ENCODE data around the gene AFMID. TPM values are rescaled to one million over a fixed set of nuclear protein-coding genes. Genes with fewer than 3 reads are reported as not detected.

The AFMID gene
- total and polyA plus RNA-seq, 2 experiments from 2014 or later: 23.6 to 85.8 TPM

- TF ChIP-seq CTCF (IDR thresholded peaks at IDR 0.05; ENCODE audit: low read depth, low read length): no peak
- no peak overlapping the region for H3K27ac ChIP-seq
- no peak for DNase-seq (ENCODE audit: low read depth in 1 of 2, low spot score in 1 of 2)
- H3K27me3 ChIP-seq: no peaks in the 10 kb centered on the region
- peak overlapping the region; percentile 47 for H3K4me3 ChIP-seq
- no peaks in the 10 kb centered on the region for H3K36me3 ChIP-seq
- H3K9me3 ChIP-seq (ENCODE audit: low read depth): no peaks in the 10 kb centered on the region
- H3K4me1 ChIP-seq (ENCODE audit: low read depth): peaks cover 6% of the 10 kb centered on the region
These were observed 1.0 kb upstream of the AFMID start for GRCh38 chr17:78185981-78186691.

GRCh38 chr17:78196716-78197115 lies 9.6 kb downstream of the AFMID start:
- no peak for TF ChIP-seq CTCF (IDR thresholded peaks at IDR 0.05; ENCODE audit: low read depth, low read length)
- H3K4me3 ChIP-seq: no peak overlapping the region
- no peak overlapping the region for H3K27ac ChIP-seq
- H3K4me1 ChIP-seq (ENCODE audit: low read depth): no peaks in the 10 kb centered on the region
- DNase-seq (ENCODE audit: low read depth in 1 of 2, low spot score in 1 of 2): no peak
- H3K9me3 ChIP-seq (ENCODE audit: low read depth): no peaks in the 10 kb centered on the region
- H3K36me3 ChIP-seq: peaks cover 7% of the 10 kb centered on the region
- H3K27me3 ChIP-seq: no peaks in the 10 kb centered on the region

GRCh38 chr17:78197147-78197832 lies 10.1 kb downstream of the AFMID start:
- H3K27me3 ChIP-seq: no peaks in the 10 kb centered on the region
- no peak for DNase-seq (ENCODE audit: low read depth in 1 of 2, low spot score in 1 of 2)
- H3K4me1 ChIP-seq (ENCODE audit: low read depth): no peaks in the 10 kb centered on the region
- no peaks in the 10 kb centered on the region for H3K9me3 ChIP-seq (ENCODE audit: low read depth)
- no peak overlapping the region for H3K27ac ChIP-seq
- no peak for TF ChIP-seq CTCF (IDR thresholded peaks at IDR 0.05; ENCODE audit: low read depth, low read length)
- peaks cover 7% of the 10 kb centered on the region for H3K36me3 ChIP-seq
- no peak overlapping the region for H3K4me3 ChIP-seq

- Histone ChIP-seq H3K27ac (no peak overlapping the region), H3K4me3 (no peak overlapping the region), H3K27me3 (no peaks in the 10 kb centered on the region), H3K9me3 (ENCODE audit: low read depth) (no peaks in the 10 kb centered on the region), H3K4me1 (ENCODE audit: low read depth) (no peaks in the 10 kb centered on the region), H3K36me3 (peaks cover 4% of the 10 kb centered on the region)
- TF ChIP-seq CTCF (IDR thresholded peaks at IDR 0.05; ENCODE audit: low read depth, low read length): no peak
- DNase-seq (ENCODE audit: low read depth in 1 of 2, low spot score in 1 of 2): no peak
These were observed 13.3 kb downstream of the AFMID start for GRCh38 chr17:78200451-78200850.

GRCh38 chr17:78202666-78203065 lies 15.5 kb downstream of the AFMID start:
- DNase-seq (ENCODE audit: low read depth in 1 of 2, low spot score in 1 of 2): no peak
- TF ChIP-seq CTCF (IDR thresholded peaks at IDR 0.05; ENCODE audit: low read depth, low read length): no peak
- Histone ChIP-seq H3K27ac (no peak overlapping the region), H3K4me3 (no peak overlapping the region), H3K27me3 (no peaks in the 10 kb centered on the region), H3K9me3 (ENCODE audit: low read depth) (no peaks in the 10 kb centered on the region), H3K4me1 (ENCODE audit: low read depth) (no peaks in the 10 kb centered on the region), H3K36me3 (peaks cover 4% of the 10 kb centered on the region)

All from cardiac muscle cell (in vitro differentiated cells and primary cell).